GM04504 (cell line): ENCODE data around the gene LENG1.
A peak's percentile ranks its signal among the peaks of the same experiment; 100 is the strongest.

Experiments
- DNase-seq: peaks from one replicate; pipeline ENCODE4 v3.0.0-alpha.2; 2012; ENCODE audit warnings: low read depth

The LENG1 gene

DNA sequence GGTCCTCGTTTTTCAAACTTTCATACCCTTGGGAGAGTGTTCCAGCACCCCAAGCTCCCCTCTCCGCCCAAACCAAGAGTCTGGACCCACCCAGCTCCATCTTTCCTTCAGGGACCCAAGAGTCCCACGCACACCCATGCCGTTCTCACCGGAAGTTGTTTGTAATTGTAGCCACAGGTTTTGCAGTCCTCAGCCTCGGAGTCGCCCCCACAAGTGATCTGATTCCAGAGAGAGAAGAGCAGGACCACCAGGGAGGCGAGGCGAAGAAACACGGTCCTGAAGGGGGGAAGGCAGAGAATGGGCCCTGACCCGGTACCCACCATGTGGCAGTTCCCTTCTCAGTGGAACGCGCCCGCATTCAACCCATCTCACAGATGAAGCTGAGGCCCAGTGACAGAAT lies 3.4 kb upstream of the LENG1 start:
- DNase-seq: no peak

DNA sequence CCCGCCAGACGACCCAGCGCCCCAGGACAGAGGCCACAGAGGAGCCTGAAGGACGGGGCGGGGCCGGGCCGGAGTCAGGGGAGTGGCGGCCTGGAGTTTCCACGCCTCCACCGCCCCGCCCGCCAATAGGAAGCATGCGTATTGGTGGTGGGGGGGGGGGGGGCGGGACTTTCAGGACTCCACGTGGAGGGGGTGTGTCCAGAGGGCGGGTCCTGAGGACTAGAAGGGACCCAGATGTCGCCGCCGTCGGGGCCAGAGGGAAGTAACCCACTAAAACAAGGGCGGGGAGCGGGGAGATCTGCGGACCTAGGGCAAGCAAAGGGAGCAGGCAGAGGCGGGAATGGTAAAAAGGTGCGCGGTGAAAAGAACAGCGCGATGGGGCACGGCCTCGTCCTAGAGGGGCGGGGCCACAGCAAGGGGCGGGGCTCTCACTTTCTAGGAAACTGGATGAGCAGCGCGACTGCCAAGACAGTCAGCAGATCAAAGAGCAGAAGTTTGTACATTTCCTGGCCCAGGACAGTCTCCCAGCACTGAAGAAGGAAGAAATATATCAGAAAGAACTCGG lies 2.8 kb upstream of the LENG1 start:
- DNase-seq: no peak

DNA sequence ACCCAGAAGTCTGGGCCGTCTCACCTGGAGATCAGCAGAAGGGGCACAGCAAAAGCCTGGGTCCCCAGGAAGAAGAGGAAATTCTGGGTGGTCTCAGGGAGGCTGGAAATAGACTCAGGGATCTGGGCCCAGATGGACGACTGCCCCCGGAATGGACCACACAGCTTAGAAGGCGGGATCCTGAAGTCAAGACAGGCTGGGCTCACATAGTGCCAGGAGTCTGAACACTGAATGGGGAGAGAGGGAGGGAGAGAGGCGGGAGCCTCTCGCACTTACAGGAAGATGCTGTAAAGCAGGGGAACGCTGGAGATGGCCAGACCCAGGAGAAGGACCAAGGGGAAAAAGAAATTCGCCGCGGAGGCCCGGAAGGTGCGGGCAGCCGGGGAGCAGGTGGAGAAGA lies 1.3 kb upstream of the LENG1 start:
- no peak for DNase-seq

DNA sequence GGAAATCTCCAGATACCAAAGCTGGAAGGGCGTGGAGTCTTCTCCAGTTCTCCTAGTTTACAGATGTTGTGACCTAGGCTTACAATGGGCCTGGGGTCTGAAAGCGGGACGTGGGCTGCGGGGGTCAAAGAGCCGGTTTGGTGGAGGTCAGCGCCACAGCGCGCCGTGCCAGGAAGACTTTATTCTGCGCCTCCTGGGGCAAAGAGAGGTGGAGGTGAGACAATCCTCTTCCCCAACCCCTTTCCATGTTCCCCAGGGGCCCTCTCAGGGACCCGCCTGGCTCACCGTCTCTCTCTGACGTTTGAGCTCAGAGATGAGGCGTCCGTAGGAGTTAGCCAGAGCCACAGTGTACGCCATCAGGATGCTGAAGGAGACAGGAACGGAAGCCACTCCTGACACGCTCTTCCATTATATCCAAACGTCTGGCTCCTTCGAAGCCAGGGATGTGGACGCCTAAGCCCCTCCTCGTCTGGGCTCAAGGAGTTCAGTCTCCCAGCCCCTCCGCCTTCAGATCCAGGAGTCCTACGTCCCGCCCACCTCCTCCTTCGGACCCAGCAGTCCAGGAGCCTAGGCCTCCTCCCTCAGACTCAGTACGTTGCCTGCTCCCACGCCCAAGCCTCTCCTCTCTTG lies 776 bp upstream of the LENG1 start:
- DNase-seq: no peak

DNA sequence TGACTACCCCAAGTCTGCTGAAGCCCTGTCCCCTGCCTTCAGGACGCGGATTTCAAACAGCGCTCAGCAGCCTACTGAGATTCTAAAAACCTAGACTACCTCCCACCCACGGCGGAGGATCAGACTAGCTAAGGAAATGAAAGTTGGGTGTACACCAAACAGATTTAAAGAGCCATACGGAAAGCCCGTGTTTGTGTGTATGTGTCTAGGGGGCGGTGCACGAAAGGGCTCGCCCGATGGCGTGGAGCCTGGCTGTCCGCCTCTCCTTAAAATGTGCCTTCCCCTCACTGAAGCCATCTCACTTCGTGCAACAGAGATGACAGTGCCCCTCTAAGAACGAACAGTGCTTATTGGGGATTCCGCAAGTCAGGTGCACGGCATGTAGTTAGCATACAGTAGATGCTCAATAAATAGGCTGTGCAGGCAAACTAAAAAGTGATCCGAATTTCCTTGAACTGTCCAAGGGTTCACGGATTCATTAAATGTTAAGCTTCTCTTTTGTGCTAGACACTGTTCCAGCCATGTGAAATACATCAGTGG lies 639 bp downstream of the LENG1 start:
- DNase-seq: no peak

DNA sequence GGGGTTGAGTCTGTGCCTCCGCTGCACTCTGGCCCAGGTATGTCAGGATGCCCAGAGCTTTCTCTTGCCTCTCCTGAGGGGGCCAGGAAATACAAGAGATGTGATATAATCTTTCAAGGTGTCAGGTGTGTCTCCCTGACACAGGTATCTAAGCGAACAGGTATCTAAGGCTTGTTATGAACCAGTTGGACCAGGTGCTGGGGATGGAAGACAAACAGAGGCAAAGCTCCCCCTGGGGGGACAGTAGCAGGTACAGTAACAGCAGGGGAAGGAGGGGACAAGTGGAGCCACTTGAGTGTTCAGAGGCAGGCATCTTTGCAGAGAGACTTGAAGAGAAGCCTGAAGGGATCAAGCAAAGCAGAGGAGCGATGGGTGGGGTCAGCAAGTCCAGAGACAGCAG lies 2.6 kb downstream of the LENG1 start:
- DNase-seq: no peak

DNA sequence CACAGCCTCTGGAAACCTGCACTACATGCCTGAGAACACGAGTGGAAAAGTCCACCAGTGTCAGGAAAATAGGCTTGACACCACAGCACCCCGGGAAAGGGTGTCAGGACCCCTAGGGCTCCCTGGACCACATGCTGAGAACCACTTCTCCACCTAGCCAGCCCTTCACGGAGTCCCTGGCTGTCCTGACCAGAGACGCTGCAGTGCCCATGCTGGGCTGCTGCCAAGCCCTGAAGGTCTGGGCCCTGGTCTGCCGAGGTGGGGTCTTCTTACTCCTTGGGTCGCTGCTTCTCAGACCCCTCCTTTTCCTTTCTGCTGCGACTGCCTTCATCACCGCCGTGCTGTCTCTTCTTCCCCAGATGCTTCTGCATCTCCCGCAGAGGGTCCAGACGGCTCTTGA lies 3.0 kb downstream of the LENG1 start:
- DNase-seq: no peak

DNA sequence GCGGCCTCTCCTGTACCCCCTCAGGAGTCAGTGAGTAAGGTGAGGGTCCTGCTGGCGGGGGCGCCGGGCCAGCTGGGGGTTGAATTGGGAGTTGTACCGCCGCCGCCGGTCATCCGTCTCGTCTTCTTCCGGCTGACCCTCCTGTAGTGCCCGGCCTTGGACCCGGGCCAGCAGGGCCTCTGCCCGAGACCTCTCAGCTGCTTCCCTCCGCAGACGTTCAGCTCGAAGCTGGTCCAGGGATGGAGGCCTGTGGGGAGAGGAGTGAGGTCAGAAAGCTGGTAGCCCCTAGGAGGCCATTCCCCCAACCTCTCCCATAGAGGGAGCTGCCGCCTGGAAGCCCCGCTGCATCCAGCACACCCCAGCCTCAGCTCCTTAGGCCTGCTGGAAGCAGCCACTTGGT lies 3.8 kb downstream of the LENG1 start:
- no peak for DNase-seq

DNA sequence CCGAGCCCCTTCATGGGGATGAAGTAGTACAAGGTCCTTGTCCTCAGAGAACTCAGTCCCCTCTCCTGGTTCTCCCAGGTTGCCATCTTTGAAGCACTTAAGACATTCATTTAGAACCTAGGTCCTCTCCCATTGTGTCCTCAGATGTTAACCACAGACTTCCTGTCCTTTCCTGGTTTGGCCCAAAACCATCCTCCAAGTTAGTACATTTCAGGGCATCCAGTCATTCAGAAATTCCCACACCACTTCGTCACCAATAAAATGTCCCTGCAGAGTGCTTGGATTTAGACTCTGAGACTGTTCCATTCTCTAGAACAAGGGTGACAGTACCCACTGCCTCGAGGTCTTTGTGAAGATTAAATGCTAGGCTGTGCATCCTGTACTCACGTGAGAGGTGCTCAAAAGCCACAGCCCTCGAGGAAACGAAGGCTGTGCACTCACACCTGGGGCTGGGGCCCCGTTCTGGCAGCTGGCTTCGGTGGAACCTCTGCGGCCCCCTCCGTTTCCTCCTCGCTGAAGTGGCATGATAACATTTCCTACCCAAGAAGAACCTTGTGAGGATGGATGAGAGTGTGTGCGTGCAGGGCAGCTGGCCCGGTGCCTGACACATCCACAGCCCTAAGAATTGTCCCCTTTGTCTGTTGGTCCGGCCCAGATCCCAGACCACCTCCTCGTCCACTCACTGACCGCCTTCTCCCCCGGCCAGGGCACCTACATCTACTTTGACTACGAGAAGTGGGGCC lies 4.7 kb downstream of the LENG1 start:
- DNase-seq: peak; percentile 59

DNA sequence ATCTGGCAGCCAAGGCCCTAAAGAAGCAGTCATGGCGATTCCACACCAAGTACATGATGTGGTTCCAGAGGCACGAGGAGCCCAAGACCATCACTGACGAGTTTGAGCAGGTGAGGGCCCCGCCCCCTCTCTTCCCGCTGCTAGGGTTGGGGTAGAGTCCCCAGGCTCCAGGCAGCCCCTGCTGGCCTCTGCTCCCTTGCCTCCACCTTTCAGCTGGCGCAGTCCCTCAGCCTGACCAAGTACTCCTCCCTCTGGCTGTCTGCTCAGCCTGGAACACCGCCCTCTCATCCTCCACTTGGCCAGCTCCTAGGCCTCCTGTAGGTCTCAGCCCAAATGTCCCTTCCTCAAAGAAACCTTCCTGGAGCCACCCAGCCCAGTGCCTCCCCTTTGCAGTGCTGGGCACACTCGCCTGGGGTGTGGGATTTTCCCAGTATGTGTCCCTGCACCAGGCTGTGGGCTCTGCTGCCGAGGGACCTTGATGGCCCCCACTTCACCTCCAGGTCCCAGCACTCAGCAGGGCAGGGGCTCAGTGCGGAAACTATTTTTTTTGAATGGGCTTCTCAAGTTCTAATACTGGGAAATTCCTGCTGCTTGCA lies 5.7 kb downstream of the LENG1 start:
- no peak for DNase-seq

DNA sequence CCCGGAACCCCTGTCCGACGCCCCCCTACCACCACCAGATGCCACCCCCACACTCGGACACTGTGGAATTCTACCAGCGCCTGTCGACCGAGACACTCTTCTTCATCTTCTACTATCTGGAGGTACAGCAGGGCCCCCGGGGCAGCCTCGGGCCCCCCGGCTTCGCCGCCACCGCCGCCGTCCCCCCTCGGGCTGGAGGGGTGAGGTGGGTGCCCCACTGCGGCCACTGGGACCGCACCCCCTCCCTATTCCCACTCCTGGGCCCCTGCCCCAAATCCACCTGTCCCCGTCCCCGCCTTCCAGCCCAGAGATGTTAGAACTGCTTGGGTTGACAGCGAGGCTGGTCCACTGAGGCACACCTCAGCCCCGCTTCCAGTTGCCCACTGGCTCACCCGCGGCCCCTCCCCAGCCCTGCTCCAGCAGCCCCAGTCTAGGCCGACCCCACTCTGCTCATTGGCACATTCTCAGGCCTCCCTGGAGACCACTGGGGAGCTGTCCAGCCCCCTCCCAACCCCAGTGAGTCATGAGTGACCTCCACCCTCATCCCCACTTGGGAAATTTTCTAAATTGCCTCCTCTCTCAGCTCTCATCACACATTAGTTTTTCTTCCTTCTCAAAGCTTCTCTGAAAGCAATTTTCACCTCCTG lies 6.5 kb downstream of the LENG1 start:
- DNase-seq: no peak

DNA sequence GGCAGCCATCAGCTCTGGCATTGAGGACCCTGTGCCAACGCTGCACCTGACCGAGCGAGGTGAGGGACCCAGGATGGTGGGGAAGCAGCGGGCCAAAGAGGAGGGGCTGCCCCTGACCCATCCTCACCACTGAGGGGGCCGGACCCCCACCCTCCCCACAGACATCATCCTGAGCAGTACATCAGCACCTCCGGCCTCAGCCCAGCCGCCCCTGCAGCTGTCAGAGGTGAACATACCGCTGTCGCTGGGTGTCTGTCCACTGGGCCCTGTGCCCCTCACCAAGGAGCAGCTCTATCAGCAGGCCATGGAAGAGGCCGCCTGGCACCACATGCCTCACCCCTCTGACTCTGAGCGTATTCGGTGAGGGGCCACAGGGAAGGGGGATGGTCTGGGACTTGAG lies 7.3 kb downstream of the LENG1 start:
- no peak for DNase-seq

DNA sequence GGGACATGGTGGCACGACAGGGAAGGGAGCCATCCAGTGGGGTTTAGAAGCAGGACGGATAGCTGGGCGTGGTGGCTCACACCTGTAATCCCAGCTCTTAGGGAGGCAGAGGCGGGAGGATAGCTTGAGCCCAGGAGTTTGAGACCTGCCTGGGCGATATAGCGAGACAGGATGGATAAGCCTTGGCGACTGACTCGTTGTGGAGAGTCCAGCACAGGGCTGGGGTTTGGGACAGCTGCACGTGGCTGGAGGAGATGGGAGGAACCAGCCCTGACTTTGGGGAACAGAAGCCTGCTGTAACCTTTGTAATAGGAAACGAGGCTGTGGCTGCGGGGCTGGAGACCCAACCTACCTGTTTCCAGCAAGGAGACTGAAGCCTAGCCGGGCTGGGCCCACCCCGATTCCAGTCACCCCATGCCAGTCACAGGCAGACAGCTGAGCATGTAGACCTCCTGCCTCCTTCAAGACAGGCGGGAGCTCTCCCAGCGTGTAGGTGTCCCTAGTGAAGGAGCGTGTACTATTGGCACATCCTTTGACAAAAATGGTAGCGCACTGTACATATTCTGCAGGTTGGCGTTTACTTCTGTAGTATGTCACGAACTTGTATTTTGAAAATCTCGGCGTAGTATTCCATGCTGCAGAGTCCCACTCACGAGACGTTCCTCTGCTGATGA lies 8.0 kb downstream of the LENG1 start:
- DNase-seq: no peak

DNA sequence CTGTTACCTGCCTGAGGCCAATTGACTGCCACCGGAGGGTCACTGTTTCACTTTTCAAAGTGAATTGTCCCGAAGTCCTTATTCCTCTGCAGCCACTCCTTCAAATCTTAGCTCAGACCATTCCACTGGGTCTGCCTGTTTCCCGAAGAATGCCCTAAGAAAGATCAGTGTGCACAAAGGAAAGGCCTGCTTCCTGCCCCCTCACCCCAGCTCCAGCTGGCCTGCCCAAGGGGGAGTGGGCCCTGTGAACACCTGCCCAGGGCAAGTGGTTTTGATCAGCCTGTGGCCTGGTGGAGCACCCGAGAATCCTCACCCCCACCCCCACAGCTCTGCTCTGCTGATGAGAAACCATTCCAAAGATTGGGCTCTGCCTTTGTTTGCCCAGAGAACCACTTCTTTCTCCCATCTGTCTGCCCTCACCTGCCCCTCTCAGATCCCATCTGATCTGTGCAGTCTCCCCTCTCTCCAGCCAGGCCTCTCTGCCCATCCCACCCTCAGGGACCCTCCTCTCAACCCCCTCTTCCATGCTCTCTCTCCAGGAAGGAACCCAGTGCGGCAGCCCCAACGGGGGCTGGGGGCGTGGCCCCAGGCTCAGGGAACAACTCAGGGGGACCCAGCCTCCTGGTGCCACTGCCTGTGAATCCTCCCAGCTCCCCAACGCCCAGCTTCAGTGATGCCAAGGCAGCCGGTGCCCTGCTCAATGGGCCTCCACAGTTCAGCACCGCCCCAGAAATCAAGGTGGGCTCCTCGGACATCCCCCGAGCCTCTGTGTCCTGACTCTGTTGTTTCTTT lies 10.3 kb downstream of the LENG1 start:
- no peak for DNase-seq

DNA sequence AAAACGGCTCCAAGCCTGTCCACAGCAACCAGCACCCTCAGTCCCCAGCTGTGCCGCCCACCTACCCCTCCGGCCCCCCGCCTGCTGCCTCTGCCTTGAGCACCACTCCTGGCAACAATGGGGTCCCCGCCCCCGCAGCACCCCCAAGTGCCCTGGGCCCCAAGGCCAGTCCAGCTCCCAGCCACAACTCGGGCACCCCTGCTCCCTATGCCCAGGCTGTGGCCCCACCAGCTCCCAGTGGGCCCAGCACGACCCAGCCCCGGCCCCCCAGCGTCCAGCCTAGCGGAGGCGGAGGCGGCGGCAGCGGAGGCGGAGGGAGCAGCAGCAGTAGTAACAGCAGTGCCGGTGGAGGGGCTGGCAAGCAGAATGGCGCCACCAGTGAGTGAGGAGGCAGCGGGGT lies 11.4 kb downstream of the LENG1 start:
- DNase-seq: no peak

DNA sequence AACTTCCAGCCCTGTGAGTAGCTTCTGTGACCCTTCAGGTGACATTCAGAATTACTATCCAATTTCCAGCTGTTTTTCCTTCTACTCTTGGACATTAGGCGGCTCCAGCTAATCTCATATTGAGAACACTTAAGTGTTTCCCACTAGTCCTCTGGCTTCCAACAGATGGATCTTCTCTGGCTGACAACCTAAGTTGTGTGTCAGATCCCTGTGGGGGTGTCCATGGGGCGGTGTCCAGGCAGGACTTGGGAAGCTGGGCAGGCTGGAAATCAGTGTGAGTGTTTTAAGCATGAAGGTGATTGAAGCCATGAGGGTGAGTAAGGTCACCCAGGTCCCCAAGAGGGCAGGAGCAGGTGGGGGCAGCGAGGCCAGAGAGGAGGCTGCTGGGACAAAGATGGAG lies 11.8 kb downstream of the LENG1 start:
- no peak for DNase-seq

DNA sequence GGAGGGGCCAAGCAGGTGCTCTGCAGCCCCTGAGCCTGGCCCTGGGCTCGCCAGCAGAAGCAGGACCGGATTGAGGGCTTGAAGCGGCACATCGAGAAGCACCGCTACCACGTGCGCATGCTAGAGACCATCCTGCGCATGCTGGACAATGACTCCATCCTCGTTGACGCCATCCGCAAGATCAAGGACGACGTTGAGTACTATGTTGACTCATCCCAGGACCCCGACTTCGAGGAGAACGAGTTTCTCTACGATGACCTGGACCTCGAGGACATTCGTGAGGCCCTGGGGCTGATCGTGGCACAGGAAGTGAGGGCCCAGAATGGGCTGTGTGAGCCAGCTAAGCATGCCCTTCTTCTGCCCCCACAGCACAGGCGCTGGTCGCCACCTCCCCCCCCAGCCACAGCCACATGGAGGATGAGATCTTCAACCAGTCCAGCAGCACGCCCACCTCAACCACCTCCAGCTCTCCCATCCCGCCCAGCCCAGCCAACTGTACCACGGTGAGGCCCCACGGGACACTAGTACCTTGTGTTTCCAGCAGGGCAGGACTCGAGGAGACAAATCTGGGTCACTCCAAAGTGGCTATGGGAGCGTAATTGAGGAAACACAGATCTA lies 13.9 kb downstream of the LENG1 start:
- DNase-seq: no peak

DNA sequence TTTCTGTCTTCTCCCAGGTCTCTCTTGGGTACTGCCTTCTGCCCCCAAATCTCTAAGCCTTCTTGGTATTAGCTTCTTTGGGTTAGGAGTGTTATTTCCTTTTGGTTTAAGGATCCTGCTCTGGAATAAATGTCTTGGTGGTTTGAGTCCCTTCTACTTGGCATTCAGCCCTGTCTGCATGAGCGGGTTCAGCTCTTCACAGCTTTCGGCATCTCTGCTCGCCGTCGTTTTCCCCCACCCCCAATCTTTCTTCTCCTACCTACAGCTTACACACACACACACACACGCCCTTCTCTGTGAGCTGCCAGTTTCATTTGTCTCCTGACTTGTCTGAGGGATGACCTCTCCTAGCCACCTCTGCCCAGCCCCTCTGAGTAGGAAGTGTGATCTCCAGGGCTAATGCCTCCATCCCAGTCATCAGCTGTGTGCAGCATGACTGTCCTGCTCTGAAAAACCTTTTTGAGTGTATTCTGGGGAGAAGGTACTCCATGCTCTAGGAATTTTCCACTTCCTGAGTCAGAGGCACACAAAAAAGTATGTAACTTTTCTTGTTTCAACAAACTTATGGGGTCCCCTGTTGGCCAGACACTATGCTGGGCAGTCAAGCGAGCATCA lies 17.2 kb downstream of the LENG1 start:
- DNase-seq: no peak

DNA sequence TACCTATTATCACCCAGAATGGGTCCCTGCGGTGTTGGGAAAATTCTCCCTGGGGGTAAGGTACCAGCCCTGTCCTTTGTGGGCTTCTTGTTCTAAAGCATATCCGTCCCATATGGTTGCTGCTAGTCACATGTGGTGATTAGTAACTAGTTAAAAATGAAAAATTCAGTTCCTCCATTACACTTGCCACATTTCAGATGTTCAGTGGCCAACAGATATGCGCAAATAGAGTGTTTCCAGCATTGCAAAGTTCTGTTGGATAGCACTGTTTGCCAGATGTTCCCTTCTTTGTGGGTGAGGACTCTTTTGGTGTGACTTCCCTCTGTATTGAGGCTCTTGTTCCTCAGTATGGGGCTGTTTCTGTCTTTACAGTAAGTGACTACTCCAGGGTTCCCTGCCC lies 18.2 kb downstream of the LENG1 start:
- peak; percentile 52 for DNase-seq
